GM08714 (cell line): ENCODE results near the gene APOL3.

Experiments used
- H3K4me3 ChIP-seq: fragments of 200-500 bp; sonication (Bioruptor generic); 2 replicates; pipeline ENCODE4 v1.5.1; 2014; ENCODE audit warnings: mild to moderate bottlenecking, low read length, inconsistent platforms
- ZNF274 ChIP-seq: IDR thresholded peaks from 2 replicates; pipeline ENCODE4 v1.6.1; 2012; ENCODE audit warnings: mild to moderate bottlenecking, low read depth, low read length

APOL3 gene

DNA sequence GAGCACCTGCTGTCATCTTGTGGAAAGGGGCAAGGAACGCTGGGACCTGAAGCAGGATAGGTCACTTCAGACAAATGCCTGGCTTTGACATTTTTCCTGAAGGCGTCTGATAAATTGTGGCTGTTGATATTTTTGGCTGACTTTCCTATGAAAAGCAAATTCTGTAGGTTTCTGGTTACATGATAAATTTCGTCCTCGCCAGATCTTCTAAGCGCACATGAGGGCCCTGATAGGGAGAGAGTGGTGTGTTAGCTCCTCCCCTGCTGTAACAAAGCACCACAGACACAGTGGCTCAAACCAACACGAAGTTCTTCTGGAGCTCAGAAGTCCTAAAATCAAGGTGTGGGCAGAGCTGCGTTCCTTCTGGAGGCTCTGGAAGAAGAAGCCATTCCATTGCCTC lies 21.5 kb upstream of the APOL3 start:
- no peak for TF ChIP-seq ZNF274

DNA sequence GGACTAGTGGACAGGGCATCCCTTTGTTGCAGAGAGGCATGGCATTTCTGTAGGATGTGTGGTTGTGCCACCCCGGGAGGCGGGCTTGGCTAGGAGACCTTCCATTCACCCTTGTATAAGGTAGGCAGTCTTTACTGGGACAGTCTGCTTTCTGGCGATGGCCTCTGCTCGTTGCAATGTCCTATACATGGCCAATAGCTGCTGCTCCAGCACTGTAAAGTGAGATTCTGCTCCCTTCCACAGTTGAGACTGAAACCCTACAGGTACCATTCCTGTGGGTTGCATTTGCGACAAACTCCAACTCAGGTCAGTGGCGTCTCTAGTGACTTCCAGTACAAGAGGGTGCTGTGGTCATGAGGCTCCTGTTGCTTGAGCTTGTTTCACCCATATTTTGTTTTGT lies 20.4 kb upstream of the APOL3 start:
- no peak for TF ChIP-seq ZNF274

More for the DNA sequence above, 21.5 kb upstream of the APOL3 start:
- H3K4me3 ChIP-seq: no peak overlapping the region

GRCh38 chr22:36180038-36180880 lies 19.7 kb upstream of the APOL3 start:
- no peak for TF ChIP-seq ZNF274
- H3K4me3 ChIP-seq: no peak overlapping the region

More for the DNA sequence above, 20.4 kb upstream of the APOL3 start:
- no peak overlapping the region for H3K4me3 ChIP-seq

GRCh38 chr22:36177160-36177559 lies 16.6 kb upstream of the APOL3 start:
- no peak for TF ChIP-seq ZNF274
- no peak overlapping the region for H3K4me3 ChIP-seq

DNA sequence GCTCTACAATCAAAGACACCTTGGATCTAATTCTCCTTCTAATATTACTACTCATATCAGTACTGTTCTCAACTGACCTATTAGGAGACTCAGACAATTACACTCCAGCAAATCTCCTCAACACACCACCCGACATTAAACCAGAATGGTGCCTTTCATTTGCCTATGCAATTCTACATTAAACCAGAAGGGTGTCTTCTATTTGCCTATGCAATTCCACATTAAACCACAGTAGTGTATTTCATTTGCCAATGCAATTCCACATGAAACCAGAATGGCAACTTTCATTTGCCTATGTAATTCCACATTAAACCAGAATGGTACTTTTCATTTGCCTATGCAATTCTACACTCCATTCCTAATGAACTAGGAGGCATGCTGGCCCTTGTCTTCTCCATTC lies 15.3 kb upstream of the APOL3 start:
- TF ChIP-seq ZNF274: no peak
- no peak overlapping the region for H3K4me3 ChIP-seq

DNA sequence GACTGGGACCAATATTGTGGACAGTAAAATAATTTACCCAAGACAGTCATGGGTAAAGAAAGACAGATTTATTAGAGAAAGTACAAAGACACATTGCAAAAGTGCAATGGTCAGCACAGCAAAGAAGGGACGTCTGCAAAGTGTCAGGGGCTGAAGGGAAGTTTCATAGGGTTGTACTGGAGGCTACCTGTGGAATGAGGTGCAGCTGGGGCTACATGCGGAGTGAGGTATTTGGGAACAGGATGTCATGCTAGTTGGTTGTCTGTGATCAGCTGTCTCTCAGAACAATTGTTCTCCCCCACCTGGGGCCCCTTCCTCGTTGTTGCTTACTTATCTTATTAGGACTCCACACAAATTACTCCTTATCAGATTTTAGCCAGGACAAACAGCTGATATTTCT lies 11.4 kb upstream of the APOL3 start:
- no peak overlapping the region for H3K4me3 ChIP-seq
- no peak for TF ChIP-seq ZNF274

- TF ChIP-seq ZNF274: no peak
- H3K4me3 ChIP-seq: no peak overlapping the region
Measured at GRCh38 chr22:36166518-36167220, 6.1 kb upstream of the APOL3 start.

DNA sequence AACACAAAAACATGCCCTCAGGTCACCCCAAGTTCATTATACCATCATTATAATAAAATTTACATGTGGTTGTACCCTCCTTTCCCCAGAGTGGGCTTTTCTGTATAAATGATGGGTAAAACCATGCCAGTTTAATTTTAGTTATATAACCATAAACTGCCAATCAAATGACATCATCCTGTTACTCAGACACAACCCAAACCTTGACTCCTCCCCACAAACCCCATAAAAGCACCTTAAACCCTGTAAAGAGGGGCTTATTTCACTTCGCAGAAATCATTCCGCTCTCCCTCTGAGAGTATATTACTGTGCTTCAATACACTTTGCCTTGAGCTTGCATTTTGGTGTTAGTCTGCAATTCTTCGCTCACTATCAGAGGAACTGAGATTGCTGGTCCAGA lies 5.5 kb upstream of the APOL3 start:
- no peak for TF ChIP-seq ZNF274
- no peak overlapping the region for H3K4me3 ChIP-seq

- no peak for TF ChIP-seq ZNF274
- H3K4me3 ChIP-seq: no peak overlapping the region
Measured at GRCh38 chr22:36165141-36165540, 4.6 kb upstream of the APOL3 start.

DNA sequence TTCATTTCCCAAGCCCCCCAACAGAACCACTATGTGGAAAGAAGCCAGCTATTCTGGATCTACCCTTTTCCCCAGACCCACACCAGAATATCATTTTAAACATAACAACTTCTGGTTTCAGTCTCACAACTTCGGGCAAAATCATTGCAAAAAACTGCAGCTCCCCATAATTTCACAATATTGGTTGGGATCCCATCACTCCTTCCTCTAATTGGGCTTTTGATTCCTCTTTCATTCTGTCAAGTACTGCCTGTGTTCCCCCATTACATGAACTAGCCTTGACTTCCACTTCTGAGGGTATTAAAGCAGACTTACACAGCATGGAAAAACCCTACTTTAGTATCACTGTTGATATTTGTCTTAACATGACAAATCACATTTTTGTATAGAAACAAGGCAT lies 4.1 kb upstream of the APOL3 start:
- no peak overlapping the region for H3K4me3 ChIP-seq
- TF ChIP-seq ZNF274: no peak

DNA sequence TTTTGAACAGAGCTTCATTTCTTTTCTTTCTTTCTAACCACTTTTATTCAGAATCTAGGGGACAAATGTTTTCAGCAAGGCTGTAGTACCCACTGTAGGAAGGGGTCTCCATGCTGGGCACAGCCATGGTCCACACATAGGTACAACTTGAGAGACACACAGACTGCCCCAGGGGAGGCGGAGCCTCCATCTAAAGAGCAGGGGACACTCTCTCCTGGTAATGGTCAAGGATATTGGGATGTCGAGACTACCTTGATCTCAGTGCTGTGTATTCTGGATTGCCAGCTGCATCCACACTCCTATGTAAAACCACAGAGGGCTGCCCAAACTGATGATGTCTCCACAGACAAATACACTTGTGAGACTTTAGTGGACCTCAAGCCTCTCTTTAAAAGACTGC lies 2.9 kb upstream of the APOL3 start:
- no peak for TF ChIP-seq ZNF274
- H3K4me3 ChIP-seq: peak overlapping the region; percentile 45; the same call in 1 of the 2 replicates

DNA sequence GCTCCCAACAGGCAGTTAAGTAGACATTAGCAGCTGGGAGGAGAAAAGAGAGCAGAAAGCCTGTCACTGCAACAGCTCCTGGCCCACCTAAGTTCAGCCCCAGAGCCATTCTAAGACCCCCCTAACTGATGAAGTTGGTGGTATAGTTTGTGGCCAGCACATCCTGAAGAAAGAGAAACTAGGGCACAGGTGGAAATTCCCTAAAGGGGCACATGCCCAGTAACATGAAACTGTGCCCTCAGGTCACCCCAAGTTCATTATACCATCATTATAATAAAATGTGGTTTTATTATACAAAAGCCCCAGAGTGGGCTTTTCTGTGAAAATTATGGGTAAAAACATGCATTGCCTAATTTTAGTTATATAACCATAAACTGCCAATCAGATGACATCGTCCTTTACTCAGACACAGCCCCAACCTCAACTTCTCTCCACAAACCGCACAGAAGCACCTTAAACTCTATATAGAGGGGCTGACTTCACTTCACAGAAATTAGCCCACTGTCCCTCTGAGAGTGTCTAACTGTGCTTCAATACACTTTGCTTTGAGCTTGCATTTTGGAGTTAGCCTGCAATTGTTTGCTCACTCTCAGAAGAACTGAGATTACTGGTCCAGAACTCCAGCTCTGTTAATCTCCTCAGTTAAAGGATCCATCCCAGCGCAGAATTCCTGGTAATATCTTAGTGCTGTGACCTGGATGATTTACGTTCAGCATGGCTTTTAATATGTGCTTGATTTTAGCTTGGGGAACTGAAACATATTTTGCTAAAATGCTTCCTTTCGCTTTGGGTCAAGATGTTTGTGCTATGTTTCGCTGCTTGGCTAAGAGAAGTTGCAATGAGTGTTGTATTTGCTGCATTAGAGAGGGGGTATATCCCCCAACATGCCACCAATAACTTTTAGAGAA lies 1.8 kb upstream of the APOL3 start:
- peak overlapping the region; percentile 62; the same call in 1 of the 2 replicates for H3K4me3 ChIP-seq
- no peak for TF ChIP-seq ZNF274

DNA sequence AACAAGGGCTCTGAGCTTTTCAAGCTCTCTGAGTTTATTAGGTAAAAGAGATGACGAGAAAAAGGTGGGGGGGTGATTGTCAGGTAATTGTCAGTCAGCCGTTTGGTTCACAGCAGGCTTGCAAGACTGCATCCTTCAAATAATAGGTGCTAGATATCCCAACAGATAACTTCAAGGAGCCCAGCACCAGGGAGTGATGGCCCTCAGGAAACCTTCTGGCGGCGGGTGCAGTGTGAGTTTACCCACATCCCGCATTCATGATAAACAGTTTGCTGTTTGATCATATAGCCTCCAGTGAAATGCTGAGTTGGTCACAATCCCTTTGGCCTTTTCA lies 1.2 kb upstream of the APOL3 start:
- H3K4me3 ChIP-seq: peak overlapping the region; percentile 22; the same call in 1 of the 2 replicates
